Measurements from ENCODE around the gene DMRTA2. TPM values are rescaled to one million over a fixed set of nuclear protein-coding genes. Genes with fewer than 3 reads are reported as not detected.

The DMRTA2 gene
- polyA plus RNA-seq, 3 donors, result not detected

DNA sequence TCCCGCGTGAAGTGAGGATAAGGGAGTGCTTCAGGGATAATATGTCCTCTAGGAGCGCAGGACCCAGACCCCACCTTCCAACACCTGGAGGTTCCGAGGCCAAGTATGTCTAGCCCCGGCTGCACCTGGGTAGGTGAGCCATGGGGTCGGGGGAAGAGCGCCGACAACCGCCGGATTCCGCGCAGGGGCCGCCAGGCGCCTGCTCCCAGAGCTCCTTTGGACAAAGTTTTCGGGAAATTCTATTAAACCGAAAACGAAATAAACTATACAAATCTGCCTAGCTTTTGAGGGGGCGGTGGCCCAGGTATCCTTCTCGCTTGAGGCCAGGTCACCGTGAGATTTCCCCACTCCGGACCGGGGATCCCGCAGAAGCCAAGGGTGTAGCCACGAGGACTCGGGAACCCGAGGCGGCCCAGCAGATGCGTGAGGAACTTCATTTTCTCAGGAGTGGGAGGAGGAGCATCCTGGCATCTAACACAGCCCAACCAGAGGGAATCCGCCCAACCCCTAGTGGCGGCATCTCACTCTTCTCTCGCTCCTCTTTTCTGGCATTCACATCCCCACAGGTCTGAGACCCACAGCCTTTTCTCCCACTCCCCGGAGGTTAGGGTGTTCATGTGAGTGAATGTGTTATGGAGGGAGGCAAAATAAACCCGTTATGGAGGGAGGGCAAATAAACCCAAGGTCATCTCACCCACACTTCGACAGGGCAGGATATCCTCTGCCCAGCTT is 2.3 kb upstream of the DMRTA2 start:
- 6 to 8% (median 8%) methylated on average over 33 to 34 of the region's 34 CpGs for WGBS, 3 donors
- no peak overlapping the region for H3K27ac ChIP-seq (ENCODE audit: low read depth, low read length)

DNA sequence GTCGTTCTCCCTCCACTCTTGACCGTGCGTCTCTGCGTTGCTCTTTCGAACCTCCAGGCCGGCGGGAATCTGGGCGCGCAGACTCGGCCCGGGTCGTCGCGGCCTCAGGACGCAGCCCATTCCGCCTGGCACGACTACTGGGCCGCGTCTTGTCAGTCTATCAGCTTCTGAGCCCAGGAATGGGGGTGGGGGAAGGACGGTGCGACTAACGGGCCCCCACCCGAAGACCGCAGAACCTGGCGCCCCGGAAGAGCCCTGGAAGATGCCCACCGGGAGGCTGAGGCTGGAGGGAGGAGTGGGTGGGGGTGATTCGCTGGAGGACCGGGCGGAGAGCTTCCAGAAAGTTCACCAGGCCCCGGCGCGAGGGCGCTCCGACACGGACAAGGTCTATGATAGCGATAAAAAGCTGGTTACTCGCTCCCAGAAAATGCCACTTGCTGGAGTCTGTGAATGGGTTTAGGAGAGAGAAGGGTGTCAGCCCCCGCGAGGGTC is 1.7 kb upstream of the DMRTA2 start:
- 8 to 9% (median 8%) methylated on average over 39 to 40 of the region's 40 CpGs for WGBS, 3 donors
- H3K27ac ChIP-seq (ENCODE audit: low read depth, low read length), result no peak overlapping the region

DNA sequence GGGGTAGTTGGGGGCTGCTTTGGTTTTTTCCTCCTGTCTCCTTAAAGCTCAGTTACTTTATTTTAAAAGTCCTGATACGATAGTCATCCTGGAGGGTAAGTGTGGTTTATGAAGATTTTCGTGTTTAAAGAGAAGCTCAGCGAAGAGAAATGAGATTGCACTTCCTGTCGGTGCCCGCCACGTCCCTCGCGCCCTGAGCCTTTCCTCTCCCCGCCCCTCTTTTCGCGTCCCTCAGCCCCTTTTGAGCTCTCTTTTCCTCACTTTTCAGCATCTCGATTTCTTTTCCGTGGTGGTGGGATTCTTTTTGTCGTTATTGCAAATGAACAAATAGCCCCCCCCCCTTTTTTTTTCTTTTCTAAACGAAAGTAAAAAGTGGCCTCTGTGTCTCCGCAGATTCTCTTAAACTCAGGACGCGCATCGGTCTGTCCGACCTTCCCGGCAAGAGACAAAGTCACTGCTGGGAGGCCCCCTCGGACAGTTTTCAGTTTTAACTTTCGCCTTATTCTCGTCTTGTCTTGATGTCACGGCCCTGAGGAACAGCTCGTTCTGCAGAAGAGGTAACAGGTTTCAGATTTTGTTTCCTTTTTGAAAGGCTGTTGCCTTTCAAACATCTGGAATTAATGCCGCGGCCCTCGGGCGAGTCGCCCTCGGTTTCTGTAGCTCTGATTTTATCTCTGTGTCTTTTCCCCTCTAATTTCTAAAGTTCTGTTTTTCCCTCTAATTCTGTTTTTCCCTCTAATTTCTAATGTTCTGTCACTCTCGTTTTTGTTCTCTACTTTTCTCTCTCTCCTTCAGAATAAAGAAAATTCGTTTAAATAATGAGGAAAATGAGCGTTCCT is 1.0 kb upstream of the DMRTA2 start:
- H3K27ac ChIP-seq (ENCODE audit: low read depth, low read length), result no peak overlapping the region
- 5 to 7% (median 6%) methylated on average over 35 of the region's 35 CpGs for WGBS, 3 donors

DNA sequence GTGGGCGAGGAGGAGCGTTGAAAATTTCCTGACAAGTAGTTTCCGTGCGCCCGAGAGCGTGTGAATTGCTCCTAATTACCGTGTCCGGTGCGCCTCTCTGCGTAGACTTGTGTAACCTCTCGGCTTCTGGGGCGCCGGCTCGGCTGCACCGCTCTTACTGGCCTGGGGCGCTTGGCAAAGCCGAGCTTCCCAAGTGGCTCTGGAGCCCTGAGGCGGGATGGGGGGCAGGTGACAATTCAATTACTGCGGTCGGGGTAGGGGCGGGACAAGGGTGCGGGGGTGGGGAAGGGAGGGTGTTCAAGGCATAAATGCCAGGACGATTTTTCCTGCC is 392 bp upstream of the DMRTA2 start:
- H3K27ac ChIP-seq (ENCODE audit: low read depth, low read length), result no peak overlapping the region
- 4 to 5% (median 5%) methylated on average over 23 of the region's 23 CpGs for WGBS, 3 donors

DNA sequence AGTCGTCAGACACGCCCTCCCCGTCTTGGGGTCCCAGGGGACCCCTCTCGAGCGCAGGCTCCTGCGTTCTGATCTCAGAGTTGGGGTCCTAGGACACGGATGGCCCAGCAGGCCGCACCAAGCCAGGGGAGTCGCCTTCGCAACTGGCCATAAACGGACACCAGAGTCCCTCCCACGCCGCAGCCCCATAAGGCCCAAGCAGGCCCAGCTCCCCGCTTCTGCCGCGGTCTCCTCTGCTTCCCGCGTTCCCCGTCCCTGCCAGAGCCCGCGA is 633 bp downstream of the DMRTA2 start:
- 6 to 8% (median 7%) methylated on average over 21 of the region's 21 CpGs for WGBS, 3 donors
- no peak overlapping the region for H3K27ac ChIP-seq (ENCODE audit: low read depth, low read length)

DNA sequence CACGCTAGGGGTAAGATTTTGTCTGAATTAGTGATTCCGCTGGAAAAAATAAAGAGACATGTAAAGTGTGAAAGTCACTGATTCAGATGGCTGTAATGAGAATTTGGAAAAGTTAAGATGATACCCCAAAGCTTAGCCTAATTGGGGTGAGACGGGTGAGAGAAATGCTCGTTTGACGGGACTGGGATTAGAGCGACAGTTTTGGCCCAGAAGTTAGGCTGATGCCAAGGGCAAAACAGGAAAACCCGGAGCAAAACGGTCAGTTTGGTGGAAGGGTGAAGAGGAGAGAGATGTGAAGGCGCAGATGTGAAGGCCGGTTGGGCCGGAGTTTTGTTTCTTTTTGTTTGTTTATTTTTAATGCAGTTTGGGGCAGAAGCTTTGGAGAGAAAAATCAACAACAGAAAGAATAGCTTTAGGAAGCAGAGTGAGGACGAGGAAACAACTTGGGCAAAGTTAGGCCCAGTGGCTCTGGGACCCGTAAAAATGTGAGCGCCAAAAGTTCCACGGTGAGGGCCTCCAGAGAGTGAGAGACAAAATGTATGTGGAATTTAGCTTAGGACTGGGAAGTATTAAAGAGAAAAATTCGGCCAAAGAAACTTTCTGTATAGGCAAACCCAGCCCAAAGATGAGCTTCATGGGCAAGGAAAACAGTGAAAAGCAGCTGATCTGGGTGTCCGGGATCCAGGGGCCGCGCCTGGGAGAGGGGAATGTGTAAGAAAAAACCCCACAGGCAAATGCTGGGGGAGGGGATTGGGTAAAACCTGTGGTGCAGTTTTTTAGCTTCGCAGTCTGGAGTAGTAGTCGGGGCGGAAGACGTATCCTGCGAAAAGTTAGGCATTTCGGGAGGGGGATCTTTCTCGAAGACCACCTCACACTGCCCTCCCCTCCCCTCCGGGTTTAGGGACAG is 1.2 kb downstream of the DMRTA2 start:
- 20 to 26% (median 25%) methylated on average over 27 of the region's 27 CpGs for WGBS, 3 donors

DNA sequence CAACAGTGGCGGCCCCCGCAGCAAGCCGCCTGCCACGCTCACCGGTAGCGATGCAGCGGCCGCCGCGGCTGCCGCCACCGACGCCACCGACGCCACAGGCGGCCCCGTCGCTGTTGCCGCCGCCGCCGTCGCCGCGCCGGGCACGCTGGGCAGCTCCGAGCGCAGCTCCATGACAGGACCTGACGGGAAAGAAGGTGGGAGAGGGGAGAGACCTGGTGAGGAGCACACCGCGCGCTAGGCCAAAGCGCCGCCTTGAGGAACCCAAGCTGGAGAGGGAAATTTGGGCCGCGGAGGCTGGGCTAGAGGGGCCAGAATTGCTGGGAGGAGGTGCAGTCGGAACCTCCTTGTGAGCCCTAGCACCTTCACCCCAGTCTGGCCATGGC is 1.9 kb downstream of the DMRTA2 start:
- WGBS, 3 donors, result 5 to 6% (median 5%) methylated on average over 38 of the region's 38 CpGs
- H3K27ac ChIP-seq (ENCODE audit: low read depth, low read length), result no peak overlapping the region

More for the DNA sequence above, 1.2 kb downstream of the DMRTA2 start:
- H3K27ac ChIP-seq (ENCODE audit: low read depth, low read length), result no peak overlapping the region

DNA sequence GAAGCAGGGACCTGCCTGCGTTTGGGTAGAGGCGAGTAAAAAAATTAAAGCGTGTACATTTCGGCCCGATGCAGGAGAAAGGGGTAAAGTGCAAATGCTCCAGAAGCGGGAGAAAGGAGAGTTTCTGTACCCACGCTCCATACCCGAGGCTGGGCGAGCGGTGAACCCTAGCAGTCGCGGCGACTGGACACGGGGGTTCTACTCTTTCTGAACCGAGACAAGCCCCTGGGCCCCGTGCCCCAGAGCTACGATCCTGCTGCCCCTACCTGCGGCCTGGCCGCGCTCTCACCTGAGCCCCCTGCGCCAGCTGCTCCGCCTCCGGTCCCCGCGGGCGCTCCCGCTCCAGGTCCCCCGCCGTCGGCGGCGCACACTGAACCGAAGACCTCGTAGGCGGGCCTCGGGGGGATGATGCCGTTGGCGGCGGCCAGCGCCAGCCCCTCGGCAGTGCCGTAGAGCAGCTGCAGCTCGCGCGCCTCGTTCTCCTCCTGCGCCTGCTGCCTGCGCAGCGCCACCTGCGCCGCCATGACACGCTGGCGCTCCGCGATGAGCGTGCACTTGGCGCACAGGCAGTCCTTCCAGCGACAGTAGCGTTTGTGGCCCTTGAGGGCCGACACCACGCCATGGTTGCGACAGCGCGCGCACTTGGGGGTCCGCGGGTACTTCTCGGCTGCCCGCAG is 2.4 kb downstream of the DMRTA2 start:
- 2 to 5% (median 3%) methylated on average over 68 to 69 of the region's 69 CpGs for WGBS, 3 donors
- H3K27ac ChIP-seq (ENCODE audit: low read depth, low read length), result no peak overlapping the region

DNA sequence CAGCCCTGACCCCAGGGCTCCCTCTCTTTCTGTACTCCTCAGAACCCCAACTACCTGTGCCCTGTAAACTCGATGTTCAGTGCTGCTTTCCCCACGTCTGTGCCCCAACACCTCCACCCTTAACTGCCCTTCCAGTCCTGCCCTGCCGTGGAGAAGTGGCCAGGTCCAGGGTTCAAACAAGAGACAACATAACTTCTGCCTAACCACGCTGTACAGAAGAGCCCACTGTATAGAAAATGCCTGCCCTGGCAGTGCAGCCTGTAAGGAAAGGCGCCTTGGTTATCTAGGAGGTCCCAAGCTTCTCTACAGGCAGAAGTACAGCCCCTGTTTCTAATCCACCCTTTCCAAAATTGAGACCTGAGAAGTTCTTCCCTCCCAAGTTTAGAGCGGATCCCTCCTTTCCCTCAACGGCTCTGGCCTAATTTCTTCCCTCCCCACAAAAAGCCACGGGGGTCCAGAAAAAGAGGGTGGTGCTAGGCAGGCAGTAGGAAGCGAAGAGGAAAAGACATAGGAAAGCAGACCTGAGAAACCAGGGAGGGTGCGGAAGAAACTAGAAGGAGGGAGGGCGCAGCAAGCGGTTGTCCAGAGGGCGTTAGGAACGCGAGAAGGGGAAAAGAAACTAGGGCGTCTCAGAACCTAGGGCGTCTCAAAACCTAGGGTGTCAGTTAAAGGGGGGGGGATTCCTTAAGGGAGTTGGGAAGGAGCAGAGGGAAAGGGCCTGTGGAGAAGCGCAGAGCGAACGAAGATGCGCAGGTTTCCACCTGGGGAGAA is 3.2 kb downstream of the DMRTA2 start:
- H3K27ac ChIP-seq (ENCODE audit: low read depth, low read length), result no peak overlapping the region
- 8 to 28% (median 10%) methylated on average over 21 of the region's 21 CpGs for WGBS, 3 donors

DNA sequence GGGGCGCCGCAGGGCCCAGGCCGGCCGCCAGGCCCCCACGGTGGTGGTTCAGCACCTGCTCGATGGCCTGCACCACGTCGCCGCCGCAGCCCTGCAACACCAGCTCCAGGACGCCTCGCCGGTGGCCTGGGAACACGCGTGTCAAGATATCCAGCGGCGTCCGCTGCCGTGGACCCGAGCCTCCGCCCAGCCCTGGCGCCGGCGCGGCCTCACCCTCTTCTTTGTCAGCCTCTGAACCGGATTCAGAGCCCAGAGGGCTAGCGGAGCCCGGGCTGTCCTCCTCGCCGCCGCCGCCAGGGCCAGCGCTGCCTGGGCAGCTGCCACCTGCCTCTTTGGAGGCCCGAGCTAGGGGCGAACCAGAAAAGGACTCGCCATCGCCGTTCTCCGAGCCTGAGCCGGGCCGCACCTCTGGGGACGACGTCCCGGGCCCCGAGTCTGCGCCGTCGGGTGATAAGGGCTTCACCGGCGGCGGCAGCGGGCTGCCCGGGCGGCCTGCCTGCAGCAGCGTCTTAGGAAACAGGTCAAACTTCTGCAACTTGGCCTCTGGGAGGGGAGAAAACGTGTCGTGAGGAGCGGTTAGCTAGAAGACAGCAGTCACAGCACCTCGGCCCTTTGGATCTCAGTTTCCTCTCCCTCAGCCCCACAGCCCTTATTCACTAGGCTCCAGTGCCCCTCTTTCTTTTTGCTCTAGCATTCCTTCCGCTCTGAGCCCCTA is 3.9 kb downstream of the DMRTA2 start:
- 2 to 3% (median 2%) methylated on average over 54 to 60 of the region's 60 CpGs for WGBS, 3 donors
- no peak overlapping the region for H3K27ac ChIP-seq (ENCODE audit: low read depth, low read length)

DNA sequence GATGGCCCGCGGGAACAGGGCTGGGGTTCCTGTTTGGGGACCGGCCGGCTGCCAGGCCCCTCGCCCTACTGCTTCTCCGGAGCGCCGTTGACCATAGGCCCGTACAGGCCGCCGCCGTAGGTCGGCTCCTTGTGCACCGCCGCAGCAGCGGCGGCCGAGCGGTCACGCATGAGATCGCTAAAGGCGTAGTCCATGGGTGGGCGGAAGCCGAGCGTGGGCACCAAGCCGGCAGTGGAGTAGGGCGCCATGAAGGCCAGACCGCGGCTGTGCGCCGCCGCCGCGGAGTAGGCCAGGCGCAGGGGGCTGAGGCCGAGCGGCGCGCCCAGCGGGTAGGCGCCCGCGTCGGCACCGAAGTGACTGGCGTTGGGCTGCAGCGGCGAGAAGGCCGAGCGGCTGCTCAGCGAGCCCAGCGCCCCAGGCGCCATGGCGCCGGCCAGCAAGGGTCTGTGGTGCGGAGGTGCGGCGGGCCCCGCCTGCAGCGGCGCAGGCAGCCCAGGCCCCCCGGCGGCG is 4.6 kb downstream of the DMRTA2 start:
- WGBS, 3 donors, result 0 to 2% (median 2%) methylated on average over 55 to 64 of the region's 64 CpGs
- no peak overlapping the region for H3K27ac ChIP-seq (ENCODE audit: low read depth, low read length)

DNA sequence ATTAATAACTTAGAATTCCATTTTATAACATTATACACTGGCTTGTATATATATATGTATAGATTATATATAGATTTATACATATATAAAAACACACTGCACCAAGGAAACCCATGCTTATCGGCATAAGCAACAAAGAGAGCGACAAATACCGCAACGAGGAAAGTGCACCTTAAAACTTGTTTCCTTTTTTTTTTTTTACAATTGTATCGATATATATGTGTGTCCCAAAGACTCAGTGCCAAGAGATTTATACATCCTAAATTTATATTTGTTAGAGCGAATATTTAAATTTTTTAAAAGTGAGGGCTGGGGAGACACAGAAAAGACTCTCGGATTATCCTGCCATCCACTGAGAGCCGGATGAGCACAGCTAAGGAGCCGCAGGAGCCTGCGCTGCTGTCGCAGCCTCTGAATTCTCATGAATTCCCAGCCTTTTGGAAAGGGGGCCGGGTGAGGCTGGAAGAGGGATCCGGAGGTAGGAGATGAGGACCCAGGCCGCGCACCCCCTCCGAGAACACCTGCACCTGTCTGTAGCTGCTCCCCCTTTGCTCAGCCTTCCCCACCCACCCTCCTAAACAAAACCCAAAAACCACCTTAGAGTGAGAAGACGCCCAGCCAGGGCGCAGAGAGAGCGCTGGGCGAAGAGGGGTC is 5.2 kb downstream of the DMRTA2 start:
- no peak overlapping the region for H3K27ac ChIP-seq (ENCODE audit: low read depth, low read length)
- WGBS, 3 donors, result 9 to 24% (median 10%) methylated on average over 19 to 20 of the region's 20 CpGs

DNA sequence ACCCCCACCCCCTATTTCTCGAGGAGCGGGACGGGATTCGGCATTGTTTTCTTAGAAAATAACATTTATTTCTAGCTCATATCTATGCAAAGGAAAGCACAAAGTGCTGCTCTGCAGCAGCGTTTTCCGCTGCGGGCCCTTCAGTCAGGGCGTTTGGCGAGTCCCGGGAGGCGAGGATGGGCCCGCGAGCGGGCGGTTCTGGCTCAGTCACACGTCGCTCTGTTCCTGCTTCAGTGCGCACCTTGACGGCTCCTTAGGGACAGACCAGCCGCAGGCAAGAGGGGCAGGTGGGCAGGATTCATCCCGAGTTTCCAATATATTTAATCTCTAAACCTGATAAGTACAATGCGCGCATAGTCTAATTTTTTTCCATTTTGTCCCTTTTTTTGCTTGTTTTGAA is 5.7 kb downstream of the DMRTA2 start:
- WGBS, 3 donors, result 10 to 13% (median 12%) methylated on average over 23 of the region's 23 CpGs
- no peak overlapping the region for H3K27ac ChIP-seq (ENCODE audit: low read depth, low read length)

DNA sequence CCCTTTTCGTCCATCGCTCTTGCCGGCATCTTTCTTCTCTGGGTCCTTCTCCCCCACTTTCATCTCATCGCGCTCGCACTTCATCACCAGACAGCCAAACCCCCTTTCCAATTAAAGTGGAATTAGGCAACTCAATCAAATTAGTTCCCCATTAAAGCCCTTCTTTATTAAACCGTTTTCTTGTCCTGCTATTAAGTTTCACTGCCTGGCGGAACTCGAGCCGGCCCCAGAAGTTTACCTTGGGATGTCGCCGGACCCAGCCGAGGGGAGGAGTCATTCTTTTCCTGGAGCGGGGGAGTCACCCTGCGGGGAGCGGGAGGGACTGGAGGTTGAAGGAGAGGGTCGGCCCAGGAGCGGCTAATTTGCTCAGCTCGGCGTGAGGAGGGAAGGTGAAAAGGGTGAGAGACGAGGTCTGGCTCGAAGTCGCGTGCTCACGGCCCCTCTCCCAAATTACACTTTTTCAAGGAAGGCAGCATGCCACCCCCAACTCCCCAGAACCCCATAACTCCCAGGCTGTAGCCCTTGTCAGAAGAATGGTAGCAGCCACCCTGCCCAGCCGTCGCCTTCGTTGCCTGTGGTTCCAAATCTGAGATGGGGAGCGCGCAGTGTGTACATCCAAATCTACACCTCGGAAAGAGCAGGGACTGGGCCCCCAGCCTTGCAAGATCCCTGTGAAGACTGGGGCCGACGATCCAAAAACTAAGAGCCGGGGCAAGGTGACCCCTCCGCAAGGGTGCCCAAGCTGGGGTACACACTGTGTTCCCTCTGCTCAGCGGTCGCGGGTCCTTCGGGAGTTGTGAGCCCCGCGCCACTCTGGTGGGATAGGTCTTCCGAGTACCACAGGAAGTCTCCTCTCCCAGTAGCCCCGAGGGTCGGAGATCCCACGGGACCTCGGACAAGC is 6.4 kb downstream of the DMRTA2 start:
- WGBS, 3 donors, result 4 to 7% (median 5%) methylated on average over 46 of the region's 46 CpGs
- no peak overlapping the region for H3K27ac ChIP-seq (ENCODE audit: low read depth, low read length)

DNA sequence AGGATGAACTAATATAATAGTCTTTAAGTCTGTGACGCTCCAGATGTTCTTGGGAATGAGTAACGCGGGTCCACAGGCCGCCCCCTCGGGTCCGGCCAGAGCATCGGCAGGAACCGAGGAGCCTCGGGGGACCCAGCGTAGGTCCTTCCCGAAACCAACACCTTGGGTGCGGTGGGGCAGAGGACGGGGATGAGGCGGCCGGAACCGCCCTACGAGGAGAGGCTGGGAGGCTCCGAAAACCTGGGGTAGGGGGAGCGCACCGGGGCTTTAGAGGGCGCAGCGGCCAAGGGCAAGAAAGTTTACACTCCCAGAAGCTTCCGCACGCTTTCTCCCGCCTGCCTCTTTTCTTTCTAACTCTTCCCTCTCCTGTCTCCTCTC is 7.1 kb downstream of the DMRTA2 start:
- 2% methylated on average over 25 of the region's 25 CpGs for WGBS, 3 donors
- H3K27ac ChIP-seq (ENCODE audit: low read depth, low read length), result no peak overlapping the region

Data from adipose tissue (tissue), 3 donors.